Omental fat pad (tissue), 4 donors: ENCODE results near the gene PAXIP1. TPM values are rescaled to one million over a fixed set of nuclear protein-coding genes. Genes with fewer than 3 reads are reported as not detected.
"Not testable (repeated sequence)": the region's sequence is repeated elsewhere in the genome, so short reads cannot be mapped to it uniquely, and the experiment has no call there.

Source experiments
- ATAC-seq: fragments of 150-250 bp; one replicate; pipeline ENCODE4 v1.9.1; 2016; ENCODE audit warnings: mild to moderate bottlenecking, moderate library complexity; ENCODE audit not compliant: low FRiP score
- DNase-seq: peaks from one replicate; pipeline ENCODE4 v3.0.0-alpha.2; 2019; ENCODE audit warnings: low spot score
- CTCF ChIP-seq, 3 donors: fragments of 450-650 bp; IDR thresholded peaks; one replicate each; pipeline ENCODE4 v1.5.1; 2016 to 2017; ENCODE audit warnings: antibody characterized with exemption in 3 of 3, mild to moderate bottlenecking in 3 of 3, moderate library complexity in 2 of 3
- total RNA-seq, 4 donors: library from RNA; depleted of rRNA; stranded (reverse); fragments of >200 nt; gene quantifications; one replicate each; pipeline ENCODE4 v1.1.0, GENCODE V29; 2016

The PAXIP1 gene
- total RNA-seq, result 10 to 100 TPM in 3 of 4 donors, 1 to 10 TPM in 1; 7.9 to 14.2 (median 11.4) TPM

GRCh38 chr7:155003092-155003375 lies at the start of gene PAXIP1:
PAXIP1 (minus strand) TSS chr7:155003124; CDS start chr7:155002929, 195 bp downstream.
- no peak for TF ChIP-seq CTCF (IDR thresholded peaks at IDR 0.05)
- ATAC-seq (peak; percentile 78), DNase-seq (no peak)

GRCh38 chr7:155051355-155051754 lies 48.4 kb upstream of the PAXIP1 start:
- DNase-seq (no peak), ATAC-seq (no peak)
- TF ChIP-seq CTCF (IDR thresholded peaks at IDR 0.05), result no peak

GRCh38 chr7:155048006-155048405 lies 45.1 kb upstream of the PAXIP1 start:
- no peak for ATAC-seq
- no peak for DNase-seq
- TF ChIP-seq CTCF (IDR thresholded peaks at IDR 0.05), result no peak

GRCh38 chr7:155043756-155044155 lies 40.8 kb upstream of the PAXIP1 start:
- no peak for TF ChIP-seq CTCF (IDR thresholded peaks at IDR 0.05)
- ATAC-seq (no peak), DNase-seq (no peak)

- TF ChIP-seq CTCF (IDR thresholded peaks at IDR 0.05), result no peak
- ATAC-seq, result no peak
- no peak for DNase-seq
Measured at GRCh38 chr7:155038335-155038734, 35.4 kb upstream of the PAXIP1 start.

- not testable (repeated sequence) for DNase-seq, ATAC-seq
Measured at GRCh38 chr7:155034495-155034894, 31.6 kb upstream of the PAXIP1 start.

GRCh38 chr7:155032978-155033377 lies 30.1 kb upstream of the PAXIP1 start:
- ATAC-seq (no peak), DNase-seq (no peak)
- TF ChIP-seq CTCF (IDR thresholded peaks at IDR 0.05), result no peak

- no peak for TF ChIP-seq CTCF (IDR thresholded peaks at IDR 0.05)
- ATAC-seq, result no peak
- no peak for DNase-seq
Measured at GRCh38 chr7:155027879-155028278, 25.0 kb upstream of the PAXIP1 start.
